ENCODE measurements around the gene SHISA4. TPM values are rescaled to one million over a fixed set of nuclear protein-coding genes. Genes with fewer than 3 reads are reported as not detected.
A peak's percentile ranks its signal among the peaks of the same experiment; 100 is the strongest.
"Not testable (repeated sequence)": the region's sequence is repeated elsewhere in the genome, so short reads cannot be mapped to it uniquely, and the experiment has no call there.

The SHISA4 gene
- total RNA-seq, 1 donor, result 19.4 TPM

DNA sequence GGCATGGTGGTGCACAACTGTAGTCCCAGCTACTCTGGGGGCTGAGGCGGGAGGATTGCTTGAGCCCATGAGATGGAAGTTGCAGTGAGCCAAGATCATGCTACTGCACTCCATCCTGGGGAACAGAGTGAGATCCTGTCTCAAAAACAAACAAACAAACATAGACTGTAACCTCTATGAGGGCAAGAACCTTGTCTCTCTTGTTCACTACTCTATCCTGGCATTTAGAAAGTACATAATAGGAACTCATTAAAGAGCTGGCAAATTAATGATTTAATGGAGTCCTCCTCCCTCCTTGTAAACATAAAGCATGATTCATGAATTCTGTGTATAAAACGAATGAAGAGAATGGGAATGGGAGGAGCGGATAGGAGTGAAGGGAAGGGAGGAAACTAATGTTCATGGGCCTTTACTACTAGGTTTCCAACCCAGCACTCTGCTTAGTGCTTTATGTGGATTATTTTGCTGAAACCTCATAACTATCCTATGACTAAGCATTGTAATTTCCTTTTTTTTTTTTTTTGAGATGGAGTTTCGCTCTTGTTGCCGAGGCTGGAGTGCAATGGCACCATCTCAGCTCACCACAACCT is 49.0 kb downstream of the SHISA4 start:
- peak; percentile 77 for DNase-seq (ENCODE audit: low read depth)
- TF ChIP-seq, protein P1, sequence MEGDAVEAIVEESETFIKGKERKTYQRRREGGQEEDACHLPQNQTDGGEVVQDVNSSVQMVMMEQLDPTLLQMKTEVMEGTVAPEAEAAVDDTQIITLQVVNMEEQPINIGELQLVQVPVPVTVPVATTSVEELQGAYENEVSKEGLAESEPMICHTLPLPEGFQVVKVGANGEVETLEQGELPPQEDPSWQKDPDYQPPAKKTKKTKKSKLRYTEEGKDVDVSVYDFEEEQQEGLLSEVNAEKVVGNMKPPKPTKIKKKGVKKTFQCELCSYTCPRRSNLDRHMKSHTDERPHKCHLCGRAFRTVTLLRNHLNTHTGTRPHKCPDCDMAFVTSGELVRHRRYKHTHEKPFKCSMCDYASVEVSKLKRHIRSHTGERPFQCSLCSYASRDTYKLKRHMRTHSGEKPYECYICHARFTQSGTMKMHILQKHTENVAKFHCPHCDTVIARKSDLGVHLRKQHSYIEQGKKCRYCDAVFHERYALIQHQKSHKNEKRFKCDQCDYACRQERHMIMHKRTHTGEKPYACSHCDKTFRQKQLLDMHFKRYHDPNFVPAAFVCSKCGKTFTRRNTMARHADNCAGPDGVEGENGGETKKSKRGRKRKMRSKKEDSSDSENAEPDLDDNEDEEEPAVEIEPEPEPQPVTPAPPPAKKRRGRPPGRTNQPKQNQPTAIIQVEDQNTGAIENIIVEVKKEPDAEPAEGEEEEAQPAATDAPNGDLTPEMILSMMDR (IDR thresholded peaks at IDR 0.05; ENCODE audit: insufficient read depth, low read length), result no peak
- H3K4me3 ChIP-seq (ENCODE audit: low read depth, low read length), result no peak overlapping the region

GRCh38 chr1:201938440-201939035 is 49.8 kb downstream of the SHISA4 start:
- no peak for DNase-seq (ENCODE audit: low read depth)
- no peak overlapping the region for H3K4me3 ChIP-seq (ENCODE audit: low read depth, low read length)
- TF ChIP-seq, protein P1 (IDR thresholded peaks at IDR 0.05; ENCODE audit: insufficient read depth, low read length), result no peak

DNA sequence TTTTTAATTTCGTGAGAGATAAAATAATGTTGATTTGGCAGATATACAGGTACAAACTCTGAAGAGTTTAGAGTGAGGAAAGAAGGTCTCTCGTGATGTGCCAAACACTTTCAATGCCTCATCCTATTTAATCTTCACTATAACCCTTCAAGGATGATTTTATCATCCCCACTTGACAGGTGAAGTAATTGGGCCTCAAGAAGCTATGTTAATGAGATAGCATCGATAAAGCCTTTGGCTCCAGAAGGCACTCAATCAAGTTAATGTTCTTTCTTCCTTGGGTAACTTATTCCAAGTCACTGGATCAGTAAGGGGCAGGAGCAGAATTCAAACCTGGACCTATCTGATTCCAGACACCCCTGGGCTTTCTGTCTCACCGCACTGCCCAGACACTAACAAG is 50.5 kb downstream of the SHISA4 start:
- no peak overlapping the region for H3K4me3 ChIP-seq (ENCODE audit: low read depth, low read length)
- TF ChIP-seq, protein P1 (IDR thresholded peaks at IDR 0.05; ENCODE audit: insufficient read depth, low read length), result no peak
- no peak for DNase-seq (ENCODE audit: low read depth)

- TF ChIP-seq, protein P1 (IDR thresholded peaks at IDR 0.05; ENCODE audit: insufficient read depth, low read length), result no peak
- no peak for DNase-seq (ENCODE audit: low read depth)
Measured at GRCh38 chr1:201939574-201939973, 50.9 kb downstream of the SHISA4 start.

DNA sequence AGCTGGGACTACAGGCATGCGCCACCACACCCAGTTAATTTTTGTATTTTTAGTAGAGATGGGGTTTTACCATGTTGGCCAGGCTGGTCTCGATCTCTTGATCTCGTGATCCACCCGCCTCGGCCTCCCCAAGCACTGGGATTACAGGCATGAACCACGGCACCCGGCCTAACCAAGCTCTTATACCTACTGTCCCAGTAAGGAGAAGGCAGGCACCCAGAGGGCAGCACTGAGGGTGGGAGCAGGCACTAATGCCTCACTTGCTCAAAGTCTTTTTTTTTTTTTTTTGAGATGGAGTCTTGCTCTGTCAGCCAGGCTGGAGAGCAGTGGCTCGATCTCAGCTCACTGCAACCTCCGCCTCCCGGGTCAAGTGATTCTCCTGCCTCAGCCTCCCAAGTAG is 51.6 kb downstream of the SHISA4 start:
- not testable (repeated sequence) for DNase-seq (ENCODE audit: low read depth); H3K4me3 ChIP-seq (ENCODE audit: low read depth, low read length)

More at GRCh38 chr1:201939574-201939973, 50.9 kb downstream of the SHISA4 start:
- H3K4me3 ChIP-seq (ENCODE audit: low read depth, low read length), result no peak overlapping the region

DNA sequence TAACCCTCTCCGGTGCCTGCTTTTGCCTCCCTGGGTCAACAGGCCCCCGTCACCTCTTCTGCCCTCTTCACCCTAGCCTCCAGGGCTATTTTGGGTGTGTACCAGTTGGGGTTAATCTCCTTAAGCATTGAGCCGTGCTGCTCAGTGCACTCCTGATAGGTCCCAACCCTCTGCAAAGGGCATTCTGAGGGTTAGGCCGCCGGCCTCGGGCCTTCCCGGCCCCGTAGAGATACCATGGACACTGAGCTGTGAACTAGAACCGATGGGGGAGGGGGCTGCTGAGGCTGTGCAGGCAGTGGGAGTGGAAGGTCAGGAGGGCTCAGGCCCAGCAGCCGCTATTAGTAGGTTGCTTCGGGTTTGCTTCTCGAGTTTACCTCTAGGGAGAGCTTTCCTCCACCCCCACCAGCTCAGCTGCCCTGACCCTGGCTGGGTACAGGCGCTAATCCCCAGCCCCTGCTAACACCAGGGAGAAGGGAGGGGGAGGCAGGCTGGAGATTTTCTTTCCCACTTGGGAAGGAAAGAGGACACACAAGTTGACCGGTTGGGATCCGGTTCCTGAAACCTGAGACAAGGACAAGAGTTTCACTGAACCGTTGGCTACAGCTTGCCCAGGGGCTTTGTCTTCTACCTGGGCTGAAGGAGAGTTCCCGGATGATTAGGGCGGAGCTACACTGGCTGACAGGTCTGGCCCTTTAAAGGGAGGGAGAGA is 52.9 kb downstream of the SHISA4 start:
- DNase-seq (ENCODE audit: low read depth), result no peak
- no peak overlapping the region for H3K4me3 ChIP-seq (ENCODE audit: low read depth, low read length)
- TF ChIP-seq, protein P1 (IDR thresholded peaks at IDR 0.05; ENCODE audit: insufficient read depth, low read length), result no peak

- TF ChIP-seq, protein P1 (IDR thresholded peaks at IDR 0.05; ENCODE audit: insufficient read depth, low read length), result no peak
- H3K4me3 ChIP-seq (ENCODE audit: low read depth, low read length), result no peak overlapping the region
- no peak for DNase-seq (ENCODE audit: low read depth)
Measured at GRCh38 chr1:201942129-201942495, 53.4 kb downstream of the SHISA4 start.
